Thyroid gland (tissue), 4 donors: Measurements from ENCODE around the gene POU3F2.

Source experiments
- CTCF ChIP-seq, 6 experiments: fragments of 200-600 bp in 3 of 6; fragments of 450-650 bp in 3 of 6; sonication (generic) in 3 of 6; IDR thresholded peaks; one replicate each; pipeline ENCODE4 v1.5.1; 2016 to 2019; ENCODE audit warnings: antibody characterized with exemption in 6 of 6, mild to moderate bottlenecking in 2 of 6, inconsistent platforms in 1 of 6, moderate library complexity in 1 of 6
- POLR2A ChIP-seq, 2 donors: fragments of 450-650 bp; IDR thresholded peaks; one replicate each; pipeline ENCODE4 v1.6.1; 2017; ENCODE audit warnings: antibody characterized with exemption in 2 of 2, mild to moderate bottlenecking in 2 of 2, moderate library complexity in 1 of 2

- TF ChIP-seq CTCF (IDR thresholded peaks at IDR 0.05) (no peak), POLR2A (IDR thresholded peaks at IDR 0.05) (no peak)
These were observed 53.3 kb downstream of the POU3F2 start for GRCh38 chr6:98887650-98888049.
